Measurements from ENCODE around the gene CDC27.

DNA sequence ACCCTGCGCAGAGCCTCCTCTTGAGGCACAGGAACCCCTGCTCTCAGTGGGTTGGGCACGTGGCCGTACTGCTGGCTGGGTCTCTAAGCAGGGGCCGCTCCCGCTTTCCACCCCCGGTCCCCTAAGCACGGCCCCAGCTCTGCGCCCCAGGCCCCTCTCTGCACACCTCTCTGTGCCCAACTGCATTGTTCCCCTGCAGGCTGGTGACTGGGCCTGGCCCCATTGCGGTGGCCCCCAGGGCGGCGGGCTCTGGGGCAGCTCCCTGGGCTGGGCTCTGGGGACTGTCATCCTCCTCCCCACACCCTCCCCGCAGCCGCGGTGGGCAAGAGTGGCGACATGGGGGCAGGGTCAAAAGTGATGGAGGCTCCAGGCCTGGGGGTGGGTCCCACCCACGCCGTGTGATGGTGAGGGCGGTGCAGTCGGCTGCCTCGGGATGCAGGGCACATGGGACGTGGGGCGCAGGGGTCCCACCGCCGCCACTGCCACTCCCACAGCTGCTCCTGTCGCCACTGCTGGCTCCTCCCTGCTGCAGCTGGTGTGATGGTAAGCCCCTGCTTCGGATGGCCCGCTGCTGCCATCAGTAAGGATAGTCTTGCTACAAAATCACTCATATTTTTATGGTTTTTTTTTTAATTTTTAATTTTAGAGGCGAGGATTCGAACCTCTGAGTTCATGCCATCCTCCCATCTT is 49.4 kb upstream of the CDC27 start:
- TF ChIP-seq, protein P1, sequence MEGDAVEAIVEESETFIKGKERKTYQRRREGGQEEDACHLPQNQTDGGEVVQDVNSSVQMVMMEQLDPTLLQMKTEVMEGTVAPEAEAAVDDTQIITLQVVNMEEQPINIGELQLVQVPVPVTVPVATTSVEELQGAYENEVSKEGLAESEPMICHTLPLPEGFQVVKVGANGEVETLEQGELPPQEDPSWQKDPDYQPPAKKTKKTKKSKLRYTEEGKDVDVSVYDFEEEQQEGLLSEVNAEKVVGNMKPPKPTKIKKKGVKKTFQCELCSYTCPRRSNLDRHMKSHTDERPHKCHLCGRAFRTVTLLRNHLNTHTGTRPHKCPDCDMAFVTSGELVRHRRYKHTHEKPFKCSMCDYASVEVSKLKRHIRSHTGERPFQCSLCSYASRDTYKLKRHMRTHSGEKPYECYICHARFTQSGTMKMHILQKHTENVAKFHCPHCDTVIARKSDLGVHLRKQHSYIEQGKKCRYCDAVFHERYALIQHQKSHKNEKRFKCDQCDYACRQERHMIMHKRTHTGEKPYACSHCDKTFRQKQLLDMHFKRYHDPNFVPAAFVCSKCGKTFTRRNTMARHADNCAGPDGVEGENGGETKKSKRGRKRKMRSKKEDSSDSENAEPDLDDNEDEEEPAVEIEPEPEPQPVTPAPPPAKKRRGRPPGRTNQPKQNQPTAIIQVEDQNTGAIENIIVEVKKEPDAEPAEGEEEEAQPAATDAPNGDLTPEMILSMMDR (IDR thresholded peaks at IDR 0.05): no peak
- no peak for TF ChIP-seq EZH2 (IDR thresholded peaks at IDR 0.05; ENCODE audit: borderline replicate concordance, insufficient read depth, low read depth, low read length, poor library complexity, severe bottlenecking)

Measured in B cell (primary cell).